GM12878 (cell line): ENCODE measurements around the gene DCAF4. TPM values are rescaled to one million over a fixed set of nuclear protein-coding genes. Genes with fewer than 3 reads are reported as not detected.
A peak's percentile ranks its signal among the peaks of the same experiment; 100 is the strongest.

Source experiments
- ATAC-seq: fragments of 200-7000 bp; cut with Tn5 transposase; 3 replicates; pipeline ENCODE4 v1.9.1; 2020; ENCODE audit warnings: mild to moderate bottlenecking, moderate library complexity
- BruUV-seq: library from RNA; stranded (reverse); fragments of 400-500 nt; replicated peaks from 2 replicates; lab custom pipeline; 2021; lab: Mats Ljungman, UMichigan
- CTCF ChIA-PET: fragments of 300-600 bp; sonication (Branson Sonifier 250); formaldehyde crosslinking; extraction: SDS; loops from one replicate; lab custom pipeline; 2021; ENCODE audit warnings: inconsistent platforms; lab: Yijun Ruan, JAX
- POLR2A ChIA-PET: fragments of 350-600 bp; formaldehyde crosslinking; extraction: SDS; loops from one replicate; lab custom pipeline; 2021; ENCODE audit warnings: inconsistent platforms; lab: Charles Lee
- RAD21 ChIA-PET: fragments of 300-600 bp; sonication (Branson Sonifier 250); formaldehyde crosslinking; loops from one replicate; lab custom pipeline; 2023; ENCODE audit warnings: antibody characterized with exemption; ENCODE audit not compliant: unreplicated experiment; lab: Charles Lee
- SMC1A ChIA-PET: fragments of 300-600 bp; sonication (Branson Sonifier 250); formaldehyde crosslinking; loops from one replicate; lab custom pipeline; 2023; ENCODE audit not compliant: unreplicated experiment, uncharacterized antibody; lab: Charles Lee
- DNase-seq: peaks from one replicate; pipeline ENCODE4 v3.0.0-alpha.2; 2011; ENCODE audit warnings: low read depth, low spot score
- FAIRE-seq: peaks from 3 replicates; lab custom pipeline; 2011; peaks lifted over from hg19 to GRCh38; lab: Jason Lieb, UNC
- H2AFZ ChIP-seq: 2 replicates; pipeline ENCODE4 v1.6.0; 2011; ENCODE audit warnings: low read depth, low read length, control low read depth; ENCODE audit not compliant: control insufficient read depth
- H3K27ac ChIP-seq: 2 replicates; pipeline ENCODE4 v1.5.1; 2011; ENCODE audit warnings: control low read depth; ENCODE audit not compliant: control insufficient read depth, insufficient read depth
- H3K27me3 ChIP-seq, 2 experiments: replicated peaks in 1 of 2; 2 replicates each; pipeline versions ENCODE4 v1.6.0 to v1.6.1; 2011; ENCODE audit warnings: low read length in 1 of 2; ENCODE audit not compliant: control insufficient read depth in 2 of 2, insufficient read depth in 2 of 2
- H3K36me3 ChIP-seq, 2 experiments: 2 replicates each; pipeline ENCODE4 v1.5.1; 2011; ENCODE audit warnings: low read length in 1 of 2; ENCODE audit not compliant: control insufficient read depth in 2 of 2, insufficient read depth in 2 of 2
- H3K4me1 ChIP-seq: 2 replicates; pipeline ENCODE4 v1.6.1; 2011; ENCODE audit warnings: mild to moderate bottlenecking, low read length, moderate library complexity, mixed read lengths; ENCODE audit not compliant: control insufficient read depth, insufficient read depth
- H3K4me2 ChIP-seq: 2 replicates; pipeline ENCODE4 v1.6.0; 2011; ENCODE audit warnings: control low read depth; ENCODE audit not compliant: control insufficient read depth, insufficient read depth
- H3K4me3 ChIP-seq: fragments of 200-600 bp; sonication (generic); 2 replicates; pipeline ENCODE4 v1.5.1; 2016
- H3K79me2 ChIP-seq: 2 replicates; pipeline ENCODE4 v1.6.0; 2011; ENCODE audit warnings: low read length; ENCODE audit not compliant: control insufficient read depth, insufficient read depth
- H3K9ac ChIP-seq: 2 replicates; pipeline ENCODE4 v1.8.0; 2011; ENCODE audit warnings: low read length, control low read depth, mixed read lengths; ENCODE audit not compliant: control insufficient read depth, insufficient read depth
- H3K9me3 ChIP-seq: replicated peaks from 3 replicates; pipeline ENCODE4 v1.5.1; 2011; ENCODE audit warnings: mild to moderate bottlenecking, low read length; ENCODE audit not compliant: control insufficient read depth, insufficient read depth
- H4K20me1 ChIP-seq: 2 replicates; pipeline ENCODE4 v1.6.0; 2011; ENCODE audit not compliant: control insufficient read depth, insufficient read depth
- BACH1 ChIP-seq: fragments of 450-650 bp; IDR thresholded peaks from 2 replicates; pipeline ENCODE4 v1.6.1; 2017; ENCODE audit warnings: mild to moderate bottlenecking, borderline replicate concordance
- FOXM1 ChIP-seq: IDR thresholded peaks from 2 replicates; pipeline ENCODE4 v1.6.1; 2012; ENCODE audit warnings: low read depth, mild to moderate bottlenecking, inconsistent platforms, low read length, moderate library complexity
- NFYB ChIP-seq: IDR thresholded peaks from 2 replicates; pipeline ENCODE4 v1.6.1; 2011; ENCODE audit warnings: low read depth, mild to moderate bottlenecking, low read length, improper control_type of control experiment, moderate library complexity; ENCODE audit not compliant: insufficient read depth
- NR2C2 ChIP-seq: IDR thresholded peaks from 2 replicates; pipeline ENCODE4 v1.6.1; 2011; ENCODE audit warnings: borderline replicate concordance, low read depth; ENCODE audit not compliant: control insufficient read depth, insufficient read length
- SMAD1 ChIP-seq: fragments of 450-650 bp; IDR thresholded peaks from 2 replicates; pipeline ENCODE4 v1.6.1; 2018; ENCODE audit warnings: mild to moderate bottlenecking, low read depth; ENCODE audit not compliant: partially characterized antibody
- WGBS: methylation state at CpG from one replicate; pipeline ENCODE4 v1.1.6; 2016; ENCODE audit warnings: low lambda C conversion rate; ENCODE audit not compliant: insufficient replicate concordance, insufficient coverage; ENCODE audit errors: missing lambda C conversion rate; 5-methylcytosine and 5-hydroxymethylcytosine counted together
- in situ Hi-C: fragments of 300-500 bp; cut with MboI; formaldehyde crosslinking; loops from 9 replicates; pipeline ENCODE4 v1.14.3; 2018; ENCODE audit warnings: mixed read lengths
- intact Hi-C: fragments of 100-400 bp; cut with micrococcal nuclease; formaldehyde crosslinking; loops from one replicate; pipeline ENCODE4 v1.14.2; 2022; ENCODE audit not compliant: unreplicated experiment
- polyA plus RNA-seq, 11 experiments: library from polyadenylated mRNA; depleted of rRNA in 4 of 11; unstranded in 6 of 11; stranded (reverse) in 5 of 11; fragments of >200 nt; fragmentation: Nextera tagmentation in 4 of 11; fragmentation: Illumina TruSeq in 1 of 11; extraction: Ambion mirVana in 4 of 11; extraction: Trizol in 1 of 11; gene quantifications; 1 replicate in 1 of 11; 2 replicates in 10 of 11; pipeline versions ENCODE4 v1.2.1 to v1.2.3, GENCODE V29; 2011 to 2016; ENCODE audit warnings: inconsistent platforms in 2 of 11, missing spikeins in 2 of 11, low read depth in 1 of 11
- total RNA-seq, 4 experiments: library from RNA; depleted of rRNA in 3 of 4; stranded (reverse); fragments of >200 nt in 3 of 4; fragmentation: Illumina TruSeq in 1 of 4; extraction: Trizol in 1 of 4; gene quantifications; 2 replicates each; pipeline versions ENCODE4 v1.2.1 to v1.2.3, GENCODE V29; 2013 to 2021
- TF ChIP-seq, protein P1 (sequence below): fragments of 450-650 bp; IDR thresholded peaks from 2 replicates; pipeline ENCODE4 v1.6.1; 2016; ENCODE audit warnings: mild to moderate bottlenecking

The DCAF4 gene
- total and polyA plus RNA-seq, 10 of the 15 experiments (the other 5 are each of a cell fraction or from before 2014, with no cell fraction given) = 2.6 to 51.1 (median 21.0) TPM

DNA sequence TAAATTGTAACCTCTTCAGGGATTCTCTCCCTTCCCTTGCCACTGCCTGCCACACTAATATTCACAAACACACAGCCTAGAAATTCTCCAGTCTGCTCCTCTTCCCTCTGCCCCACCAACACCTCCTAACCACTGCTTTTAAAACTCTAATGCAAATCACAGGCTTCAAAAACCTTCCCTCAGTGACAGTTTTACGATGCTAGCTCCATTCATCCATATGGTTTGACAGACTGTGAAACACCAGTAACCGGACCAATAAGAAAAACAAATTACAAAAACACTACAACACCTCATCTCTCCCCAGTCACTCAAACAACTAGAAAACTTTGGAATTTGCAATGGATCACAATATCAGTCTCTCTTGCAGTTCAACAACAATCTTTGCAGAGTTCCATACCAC lies 38.1 kb upstream of the DCAF4 start:
- H3K27me3 ChIP-seq = no peaks in the 10 kb centered on the region
- CTCF ChIA-PET = interaction anchor here (0.7 to 3.1 kb wide), 5 partner anchors 16 to 372 kb away, joined by 3 to 13 read pairs (median 3); no protein-coding TSS in a partner anchor
- H3K9me3 ChIP-seq = peaks cover 4% of the 10 kb centered on the region; the same call in 2 of the 3 replicates
- ATAC-seq = no peak
- peaks cover 14% of the 10 kb centered on the region for H3K4me1 ChIP-seq
- peak overlapping the region; percentile 17 for H3K4me2 ChIP-seq
- H3K9ac ChIP-seq = no peak overlapping the region
- H3K79me2 ChIP-seq = no peaks in the 10 kb centered on the region
- no peak for DNase-seq
- no peak for FAIRE-seq
- SMC1A ChIA-PET = interaction anchor here (0.7 to 2.5 kb wide), 9 partner anchors 10 to 1864 kb away, joined by 3 to 15 read pairs (median 4); no protein-coding TSS in a partner anchor
- H3K27ac ChIP-seq = no peak overlapping the region
- H3K36me3 ChIP-seq = no peaks in the 10 kb centered on the region
- BruUV-seq = no TSS peak
- H2AFZ ChIP-seq = no peak overlapping the region
- POLR2A ChIA-PET = no interaction called here
- no peak overlapping the region for H3K4me3 ChIP-seq
- H4K20me1 ChIP-seq = no peaks in the 10 kb centered on the region
- WGBS = 45% methylated on average over 2 of the region's 2 CpGs
- RAD21 ChIA-PET = interaction anchor here (0.7 to 1.5 kb wide), 4 partner anchors 14 to 374 kb away, joined by 3 to 4 read pairs (median 4); no protein-coding TSS in a partner anchor
- TF ChIP-seq NR2C2 (no peak), FOXM1 (no peak), SMAD1 (no peak), NFYB (no peak), BACH1 (no peak)
- TF ChIP-seq, protein P1, sequence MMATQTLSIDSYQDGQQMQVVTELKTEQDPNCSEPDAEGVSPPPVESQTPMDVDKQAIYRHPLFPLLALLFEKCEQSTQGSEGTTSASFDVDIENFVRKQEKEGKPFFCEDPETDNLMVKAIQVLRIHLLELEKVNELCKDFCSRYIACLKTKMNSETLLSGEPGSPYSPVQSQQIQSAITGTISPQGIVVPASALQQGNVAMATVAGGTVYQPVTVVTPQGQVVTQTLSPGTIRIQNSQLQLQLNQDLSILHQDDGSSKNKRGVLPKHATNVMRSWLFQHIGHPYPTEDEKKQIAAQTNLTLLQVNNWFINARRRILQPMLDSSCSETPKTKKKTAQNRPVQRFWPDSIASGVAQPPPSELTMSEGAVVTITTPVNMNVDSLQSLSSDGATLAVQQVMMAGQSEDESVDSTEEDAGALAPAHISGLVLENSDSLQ = peak; percentile 16; the same call in 1 of the 2 replicates
- intact Hi-C loops (no loop called here), in situ Hi-C loops (no loop called here)
